T-helper 17 cell (primary cell): ENCODE measurements around the gene MAGI2. TPM values are rescaled to one million over a fixed set of nuclear protein-coding genes. Genes with fewer than 3 reads are reported as not detected.

Source experiments
- ATAC-seq: fragments of 150-1000 bp; cut with Tn5 transposase; 2 replicates; pipeline ENCODE4 v1.10.0; 2021; ENCODE audit warnings: mild to moderate bottlenecking, moderate library complexity
- DNase-seq, 3 donors: peaks; one replicate each; pipeline versions ENCODE4 v3.0.0 to v3.0.0-alpha.2; 2020 to 2021
- H3K9me3 ChIP-seq: one replicate; pipeline ENCODE4 v1.7.0; 2013; ENCODE audit warnings: low read length, mild to moderate bottlenecking; ENCODE audit not compliant: control insufficient read depth, poor library complexity, severe bottlenecking
- H3K27ac Mint-ChIP-seq: one replicate; pipeline ENCODE4 v1.8.0; 2022; ENCODE audit warnings: mild to moderate bottlenecking, moderate library complexity, mixed read lengths
- H3K27me3 Mint-ChIP-seq: one replicate; pipeline ENCODE4 v1.8.0; 2022; ENCODE audit warnings: mixed read lengths
- H3K36me3 Mint-ChIP-seq: one replicate; pipeline ENCODE4 v1.8.0; 2022; ENCODE audit warnings: low read depth, mixed read lengths
- H3K4me1 Mint-ChIP-seq: one replicate; pipeline ENCODE4 v1.8.0; 2022; ENCODE audit warnings: mild to moderate bottlenecking, mixed read lengths
- H3K4me3 Mint-ChIP-seq: one replicate; pipeline ENCODE4 v1.8.0; 2022; ENCODE audit warnings: mild to moderate bottlenecking, moderate library complexity, mixed read lengths
- total RNA-seq, 4 donors: library from RNA in 2 of 4; stranded (reverse) in 2 of 4; gene quantifications; one replicate each; pipeline ENCODE4 v1.2.3 and lab custom pipeline; 2022 to 2026

MAGI2 gene
- total RNA-seq (under 1 TPM in 1 of 2 donors, not detected in 1; 0.73 TPM), total RNA-seq (lab: John Stamatoyannopoulos, UW) (0.23 reads per million in 2 donors)

DNA sequence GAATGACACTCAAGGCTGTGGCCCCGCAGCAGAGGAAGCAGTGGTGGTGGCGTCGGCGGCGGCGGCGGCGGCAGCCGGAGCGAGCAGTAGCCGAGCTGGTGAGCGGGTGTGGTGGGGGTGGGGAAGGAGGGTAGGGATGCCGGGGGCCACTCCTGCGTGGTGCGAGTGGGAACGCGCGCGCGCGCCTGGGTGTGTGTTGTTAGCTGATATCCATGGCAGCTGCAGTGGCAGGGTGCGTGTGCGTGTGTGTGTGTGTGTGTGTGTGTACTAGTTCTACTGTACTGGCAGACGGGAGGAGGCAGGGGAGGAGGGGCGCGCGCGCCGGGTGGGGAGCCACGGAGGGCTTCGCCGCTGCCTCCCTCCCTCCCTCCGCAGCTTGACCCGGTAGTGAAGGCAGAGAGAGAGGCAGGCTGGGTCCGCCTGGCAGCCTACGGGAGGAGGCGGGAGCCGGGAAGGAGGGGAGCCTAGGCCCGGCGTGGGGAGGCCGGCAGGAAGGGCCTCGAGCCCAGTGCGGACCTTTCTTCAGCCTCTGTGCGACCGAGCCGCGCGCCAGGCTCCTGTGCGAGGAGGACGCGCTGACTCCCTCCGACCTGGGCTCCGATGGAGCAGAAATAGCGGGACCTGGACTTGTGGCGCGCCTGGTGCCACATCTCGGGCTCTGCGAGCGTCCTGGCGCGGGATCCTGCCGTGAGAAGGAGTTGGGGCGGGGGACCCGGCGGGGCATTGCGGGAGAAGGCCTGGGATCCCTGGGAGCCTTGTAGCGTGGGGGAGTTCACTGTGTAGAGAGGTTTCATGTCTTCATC lies at the start of gene MAGI2:
TSS of gene MAGI2 (minus strand) at position 110 of the 803 bp plus-strand sequence. CDS start 347 bp downstream, outside the sequence.
- Mint-ChIP-seq H3K4me3 (peak within 1 kb of the TSS; percentile 15), H3K27me3 (peaks cover 27% of the 10 kb centered on the region), H3K36me3 (peaks cover 2% of the 10 kb centered on the region), H3K4me1 (no peaks in the 10 kb centered on the region), H3K27ac (no peak within 1 kb of the TSS)
- H3K9me3 ChIP-seq = no peaks in the 10 kb centered on the region
- DNase-seq = no peak
- ATAC-seq = no peak

DNA sequence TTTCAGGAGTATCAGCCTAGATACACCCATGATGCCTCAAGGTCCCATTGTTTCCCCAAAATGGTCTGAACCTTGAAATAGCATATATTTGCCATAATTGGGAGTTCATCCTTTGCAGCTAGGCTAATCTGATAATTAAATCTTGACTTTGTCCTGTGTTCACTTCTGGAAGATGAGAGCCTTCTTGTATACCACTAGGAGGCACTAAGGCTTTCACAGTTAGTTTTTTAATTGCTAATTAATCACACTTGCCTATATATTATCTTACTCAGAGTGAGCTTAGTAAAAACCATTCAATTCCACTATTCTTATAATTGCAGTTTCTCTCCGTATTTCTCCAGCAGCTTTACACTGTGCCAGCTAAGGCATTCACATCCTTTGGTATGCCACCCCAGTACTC lies 48.7 kb upstream of the MAGI2 start:
- no peak for ATAC-seq

DNA sequence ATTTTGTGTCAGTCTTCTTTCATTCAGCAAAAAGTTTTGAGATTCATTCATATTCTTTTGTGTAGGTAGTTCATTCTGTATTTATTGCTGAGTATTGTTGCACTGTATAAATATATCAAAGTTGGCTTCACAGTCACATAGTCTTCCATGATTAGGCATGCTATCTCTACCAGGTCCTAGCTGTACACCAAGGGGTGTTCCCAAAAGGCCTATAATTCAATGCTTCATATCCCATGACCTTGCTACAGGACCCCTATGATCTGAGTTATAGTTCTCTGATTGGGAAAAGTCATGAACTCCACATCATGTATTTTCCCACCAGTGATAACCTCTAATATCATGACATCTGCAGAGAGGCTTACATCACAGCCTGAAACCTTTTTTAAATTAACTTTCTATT lies 47.3 kb upstream of the MAGI2 start:
- Mint-ChIP-seq H3K27me3 (no peaks in the 10 kb centered on the region), H3K4me1 (no peaks in the 10 kb centered on the region), H3K27ac (no peak overlapping the region), H3K36me3 (no peaks in the 10 kb centered on the region), H3K4me3 (no peak overlapping the region)
- no peak for DNase-seq
- no peak for ATAC-seq
- no peaks in the 10 kb centered on the region for H3K9me3 ChIP-seq

More for the DNA sequence above, 48.7 kb upstream of the MAGI2 start:
- H3K4me1 Mint-ChIP-seq = no peaks in the 10 kb centered on the region
- no peaks in the 10 kb centered on the region for H3K27me3 Mint-ChIP-seq
- no peak overlapping the region for H3K4me3 Mint-ChIP-seq
- no peak for DNase-seq
- H3K36me3 Mint-ChIP-seq = no peaks in the 10 kb centered on the region
- no peak overlapping the region for H3K27ac Mint-ChIP-seq
- H3K9me3 ChIP-seq = no peaks in the 10 kb centered on the region

DNA sequence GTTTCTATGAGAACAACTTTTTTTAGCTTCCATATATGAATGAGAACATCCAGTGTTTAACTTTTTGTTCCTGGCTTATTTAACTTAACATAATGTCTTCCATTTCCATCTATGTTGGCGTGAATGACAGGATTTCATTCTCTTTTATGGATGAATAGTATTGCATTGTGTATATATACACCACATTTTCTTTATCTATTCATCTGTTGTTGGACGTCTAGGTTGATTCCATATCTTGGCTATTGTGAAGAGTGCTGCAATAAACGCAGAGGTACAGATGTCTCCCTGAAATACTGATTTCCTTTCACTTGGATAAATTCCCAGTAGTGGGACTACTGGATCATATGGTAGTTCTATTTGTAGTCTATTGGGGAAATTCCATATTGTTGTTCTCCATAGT lies 44.3 kb upstream of the MAGI2 start:
- Mint-ChIP-seq H3K36me3 (no peaks in the 10 kb centered on the region), H3K4me1 (no peaks in the 10 kb centered on the region), H3K4me3 (no peak overlapping the region), H3K27ac (no peak overlapping the region), H3K27me3 (no peaks in the 10 kb centered on the region)
- DNase-seq = no peak
- no peaks in the 10 kb centered on the region for H3K9me3 ChIP-seq
- no peak for ATAC-seq

DNA sequence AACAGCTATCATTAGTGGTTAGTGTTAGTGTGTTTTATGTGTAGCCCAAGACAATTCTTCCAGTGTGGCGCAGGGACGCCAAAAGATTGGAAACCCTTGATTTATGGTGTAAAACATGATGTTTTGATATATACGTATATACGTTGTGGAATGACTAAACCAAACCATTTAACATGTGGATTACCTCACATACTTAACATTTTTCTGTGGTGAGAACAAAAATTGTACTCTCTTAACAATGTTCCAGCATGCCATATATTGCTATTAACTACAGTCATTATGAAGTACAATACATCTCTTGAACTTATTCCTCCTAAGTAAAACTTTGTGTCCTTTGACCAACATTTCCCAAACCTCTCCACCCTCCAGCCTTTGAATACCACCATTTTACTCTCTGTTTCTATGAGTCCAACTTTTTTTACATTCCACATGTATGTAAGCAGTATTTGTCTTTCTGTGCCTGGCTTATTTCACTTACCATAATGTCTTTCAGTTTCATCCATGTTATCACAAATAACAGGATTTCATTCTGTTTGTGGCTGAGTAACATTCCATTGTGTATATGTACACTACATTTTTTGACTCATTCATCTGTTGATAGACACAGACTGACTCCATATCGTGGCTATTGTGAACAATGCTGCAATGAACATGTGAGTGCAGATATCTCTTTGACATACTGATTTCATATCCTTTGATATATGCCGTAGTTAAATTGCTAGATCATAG lies 42.2 kb upstream of the MAGI2 start:
- H3K4me1 Mint-ChIP-seq = no peaks in the 10 kb centered on the region
- H3K36me3 Mint-ChIP-seq = no peaks in the 10 kb centered on the region
- H3K4me3 Mint-ChIP-seq = no peak overlapping the region
- no peaks in the 10 kb centered on the region for H3K27me3 Mint-ChIP-seq
- no peaks in the 10 kb centered on the region for H3K9me3 ChIP-seq
- ATAC-seq (no peak), DNase-seq (no peak)
- H3K27ac Mint-ChIP-seq = no peak overlapping the region

DNA sequence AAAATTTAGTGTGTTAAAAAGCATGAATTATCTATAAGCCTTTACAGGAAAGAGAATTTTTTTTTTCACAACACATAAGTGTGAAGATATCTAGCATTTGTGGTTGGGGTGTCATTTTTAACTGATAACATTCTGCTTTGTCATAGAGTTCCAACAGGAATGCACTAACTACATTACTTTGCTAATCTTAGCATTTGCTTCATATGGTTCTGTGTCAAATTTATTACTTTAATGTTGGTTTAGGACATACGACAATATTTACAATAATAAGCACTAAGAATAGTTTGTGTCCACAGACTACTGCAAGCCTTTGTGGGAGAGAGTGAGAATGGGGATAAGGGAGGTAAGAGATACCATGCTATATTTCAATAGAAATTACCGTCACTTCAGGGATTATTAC lies 40.6 kb upstream of the MAGI2 start:
- Mint-ChIP-seq H3K27ac (no peak overlapping the region), H3K4me1 (no peaks in the 10 kb centered on the region), H3K27me3 (no peaks in the 10 kb centered on the region), H3K4me3 (no peak overlapping the region), H3K36me3 (no peaks in the 10 kb centered on the region)
- DNase-seq (no peak), ATAC-seq (no peak)
- no peaks in the 10 kb centered on the region for H3K9me3 ChIP-seq

DNA sequence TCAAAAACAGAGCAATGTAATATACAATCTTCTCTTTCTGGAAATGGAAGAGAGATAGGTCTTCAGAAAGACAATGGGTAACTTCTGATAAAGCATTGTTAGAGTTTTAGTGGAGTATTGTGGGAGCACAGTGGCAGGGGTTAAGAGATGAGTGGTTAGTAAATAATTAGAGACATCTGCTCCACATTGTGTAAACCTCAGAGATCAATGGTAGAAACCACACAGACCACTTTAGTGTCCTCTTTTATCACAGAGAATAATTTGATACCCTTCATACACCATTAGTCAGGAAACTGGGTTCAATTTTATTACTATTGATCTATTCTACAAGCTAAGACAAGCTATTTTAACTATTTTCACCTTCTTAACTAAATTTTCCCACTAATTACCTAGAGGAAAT lies 35.9 kb upstream of the MAGI2 start:
- no peaks in the 10 kb centered on the region for H3K27me3 Mint-ChIP-seq
- no peaks in the 10 kb centered on the region for H3K36me3 Mint-ChIP-seq
- no peaks in the 10 kb centered on the region for H3K9me3 ChIP-seq
- ATAC-seq = no peak
- no peak overlapping the region for H3K27ac Mint-ChIP-seq
- no peak overlapping the region for H3K4me3 Mint-ChIP-seq
- no peaks in the 10 kb centered on the region for H3K4me1 Mint-ChIP-seq
- DNase-seq = no peak

DNA sequence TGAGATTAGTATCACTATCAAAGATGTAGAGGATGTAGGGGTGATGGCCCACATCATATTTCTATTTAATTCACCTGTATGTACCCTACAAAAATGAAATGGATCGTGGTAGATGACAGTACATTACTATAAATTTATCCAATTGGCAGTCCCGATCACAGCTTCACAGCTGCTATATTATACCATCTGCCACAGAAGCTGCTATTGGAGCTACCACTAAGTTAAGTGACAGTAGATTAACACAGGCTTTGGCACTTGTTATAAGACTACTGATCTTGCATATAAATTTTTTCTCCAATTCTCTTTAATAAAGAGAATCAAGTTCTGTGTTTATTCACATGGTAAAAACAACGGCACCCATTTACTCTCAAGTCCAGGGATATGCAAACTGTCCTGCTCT lies 24.9 kb upstream of the MAGI2 start:
- DNase-seq = no peak
- Mint-ChIP-seq H3K27ac (no peak overlapping the region), H3K36me3 (no peaks in the 10 kb centered on the region), H3K4me1 (no peaks in the 10 kb centered on the region), H3K27me3 (no peaks in the 10 kb centered on the region), H3K4me3 (no peak overlapping the region)
- no peak for ATAC-seq
- H3K9me3 ChIP-seq = no peaks in the 10 kb centered on the region

DNA sequence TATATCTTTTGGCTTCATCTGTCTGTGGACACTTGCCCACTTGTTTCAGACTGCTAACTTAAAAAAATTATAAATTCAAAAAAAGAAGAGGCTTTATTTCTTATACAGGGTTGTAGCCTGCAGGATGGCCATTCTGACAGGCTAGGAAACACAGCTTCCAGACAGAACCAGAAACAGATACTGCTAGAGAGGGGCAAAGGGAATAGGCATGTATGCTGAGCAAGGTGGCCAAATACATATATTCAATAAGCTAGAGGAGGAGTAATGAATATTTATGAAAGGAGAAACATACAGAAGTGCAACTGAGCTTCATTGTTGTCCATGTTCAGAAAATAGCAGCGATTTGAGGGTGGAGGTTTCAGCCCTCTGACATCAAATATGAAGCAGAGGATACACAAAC lies 22.0 kb upstream of the MAGI2 start:
- H3K4me1 Mint-ChIP-seq = no peaks in the 10 kb centered on the region
- H3K36me3 Mint-ChIP-seq = no peaks in the 10 kb centered on the region
- no peak for DNase-seq
- no peak for ATAC-seq
- no peak overlapping the region for H3K27ac Mint-ChIP-seq
- H3K4me3 Mint-ChIP-seq = no peak overlapping the region
- no peaks in the 10 kb centered on the region for H3K9me3 ChIP-seq
- no peaks in the 10 kb centered on the region for H3K27me3 Mint-ChIP-seq

DNA sequence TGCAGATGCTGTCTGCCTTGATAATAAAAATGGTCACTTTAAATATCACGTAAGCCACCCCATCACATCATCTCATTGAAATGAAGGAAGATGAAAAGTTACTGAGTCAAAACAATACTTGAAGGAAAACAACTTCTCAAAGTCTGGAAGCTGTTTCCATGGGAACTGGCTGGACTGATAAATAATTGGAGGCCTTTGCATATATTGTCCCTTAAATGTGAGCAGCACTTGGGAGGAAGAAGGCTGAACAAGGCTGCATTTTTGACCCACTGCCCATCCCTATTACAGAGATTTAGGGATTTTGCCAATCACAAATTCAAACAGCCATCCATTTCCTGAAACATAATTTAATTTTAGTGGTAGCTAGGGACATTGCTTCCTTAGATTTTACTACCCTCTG lies 18.2 kb upstream of the MAGI2 start:
- H3K4me3 Mint-ChIP-seq = no peak overlapping the region
- no peak overlapping the region for H3K27ac Mint-ChIP-seq
- DNase-seq (no peak), ATAC-seq (no peak)
- no peaks in the 10 kb centered on the region for H3K36me3 Mint-ChIP-seq
- no peaks in the 10 kb centered on the region for H3K4me1 Mint-ChIP-seq
- H3K9me3 ChIP-seq = no peaks in the 10 kb centered on the region
- H3K27me3 Mint-ChIP-seq = no peaks in the 10 kb centered on the region

DNA sequence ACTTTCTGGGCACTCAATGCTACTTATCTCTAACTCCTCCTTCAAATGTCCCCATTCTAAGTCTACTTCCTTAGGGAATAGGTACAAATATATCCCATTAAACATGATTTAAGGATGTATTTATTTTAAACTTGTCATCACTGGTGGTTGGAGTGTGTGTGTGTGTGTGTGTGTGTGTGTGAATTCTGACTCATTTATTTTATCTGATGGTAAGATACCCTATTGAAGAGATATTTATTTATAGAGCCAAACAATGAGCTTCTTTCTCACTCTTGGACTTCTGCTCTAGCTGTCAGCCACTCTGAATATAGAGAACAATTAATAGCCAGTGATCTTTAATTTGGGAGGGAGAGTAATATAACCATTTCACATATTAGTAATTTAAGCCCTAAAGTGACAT lies 17.8 kb upstream of the MAGI2 start:
- no peaks in the 10 kb centered on the region for H3K9me3 ChIP-seq
- no peaks in the 10 kb centered on the region for H3K4me1 Mint-ChIP-seq
- no peak overlapping the region for H3K4me3 Mint-ChIP-seq
- no peak overlapping the region for H3K27ac Mint-ChIP-seq
- ATAC-seq (no peak), DNase-seq (no peak)
- H3K36me3 Mint-ChIP-seq = no peaks in the 10 kb centered on the region
- no peaks in the 10 kb centered on the region for H3K27me3 Mint-ChIP-seq

DNA sequence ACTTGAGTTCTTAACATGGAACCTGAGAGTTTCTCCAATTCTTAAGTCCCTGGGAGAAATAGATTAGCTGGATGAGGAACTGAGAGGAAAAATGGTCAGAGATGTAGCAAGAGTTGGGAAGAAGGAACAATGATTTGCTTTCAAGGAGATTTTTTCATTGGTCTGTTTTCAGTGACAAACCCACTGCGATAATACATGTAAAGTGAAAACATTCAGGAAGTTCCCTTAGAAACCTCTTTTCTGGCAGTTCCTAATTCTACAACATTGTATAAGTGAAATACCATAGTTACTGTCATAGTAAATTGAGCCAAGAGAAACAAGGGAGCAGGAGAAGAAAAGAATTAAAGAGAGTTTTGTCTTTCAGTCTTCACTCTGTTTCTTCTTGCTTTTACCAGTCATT lies 12.1 kb upstream of the MAGI2 start:
- DNase-seq (no peak), ATAC-seq (no peak)
- Mint-ChIP-seq H3K27me3 (no peaks in the 10 kb centered on the region), H3K36me3 (no peaks in the 10 kb centered on the region), H3K4me1 (no peaks in the 10 kb centered on the region), H3K27ac (no peak overlapping the region), H3K4me3 (no peak overlapping the region)
- no peaks in the 10 kb centered on the region for H3K9me3 ChIP-seq

DNA sequence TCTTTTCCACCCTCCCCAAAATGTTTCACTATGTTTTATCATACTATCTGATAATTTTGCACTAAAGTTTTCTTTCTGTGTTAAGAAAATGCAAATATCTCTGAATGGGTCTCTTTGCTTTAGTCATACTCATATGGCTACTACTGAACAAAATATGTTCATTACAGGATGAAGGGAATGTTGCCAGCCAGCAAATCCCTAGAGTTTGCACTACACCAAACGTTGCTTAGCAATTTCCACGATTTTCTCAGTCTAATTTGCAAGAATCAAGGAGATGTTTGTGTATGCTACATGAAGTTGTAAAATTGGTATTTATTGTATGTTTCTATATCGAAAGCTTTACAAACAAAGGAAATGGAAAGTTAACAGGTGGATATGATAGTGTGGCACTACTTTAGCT lies 10.6 kb upstream of the MAGI2 start:
- H3K9me3 ChIP-seq = no peaks in the 10 kb centered on the region
- no peak overlapping the region for H3K27ac Mint-ChIP-seq
- H3K27me3 Mint-ChIP-seq = no peaks in the 10 kb centered on the region

DNA sequence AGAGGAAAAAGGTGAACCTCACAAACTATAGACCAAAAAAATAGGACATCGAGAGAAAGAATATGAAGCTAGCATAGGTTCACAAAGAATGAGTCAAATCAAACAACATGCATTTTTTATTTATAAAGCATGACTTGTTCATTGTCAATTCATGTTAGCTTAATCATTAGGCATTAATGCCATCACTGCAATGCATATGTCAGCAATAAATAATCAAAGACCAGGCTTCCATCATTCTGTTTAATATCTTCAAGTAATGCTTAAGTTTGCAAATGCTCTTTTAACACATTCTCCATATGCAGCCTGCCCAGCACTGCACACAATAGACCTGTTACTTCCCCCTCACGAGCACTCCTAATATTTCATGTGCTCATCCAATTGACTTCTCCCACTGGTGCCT lies 8.9 kb upstream of the MAGI2 start:
- no peaks in the 10 kb centered on the region for H3K4me1 Mint-ChIP-seq
- no peak overlapping the region for H3K27ac Mint-ChIP-seq
- H3K4me3 Mint-ChIP-seq = no peak overlapping the region
- ATAC-seq = no peak
- no peak for DNase-seq
- no peaks in the 10 kb centered on the region for H3K9me3 ChIP-seq
- H3K36me3 Mint-ChIP-seq = no peaks in the 10 kb centered on the region
- H3K27me3 Mint-ChIP-seq = no peaks in the 10 kb centered on the region

More for the DNA sequence above, 10.6 kb upstream of the MAGI2 start:
- no peaks in the 10 kb centered on the region for H3K4me1 Mint-ChIP-seq
- H3K4me3 Mint-ChIP-seq = no peak overlapping the region
- DNase-seq = no peak
- no peaks in the 10 kb centered on the region for H3K36me3 Mint-ChIP-seq
- no peak for ATAC-seq
